Cardiac ventricle fibroblast (primary cell): ENCODE results near the gene UFL1. TPM values are rescaled to one million over a fixed set of nuclear protein-coding genes. Genes with fewer than 3 reads are reported as not detected.

Source experiments
- total RNA-seq: library from RNA; depleted of rRNA; stranded (reverse); fragments of >200 nt; gene quantifications from 2 replicates; pipeline ENCODE4 v1.2.3, GENCODE V29; 2015

The UFL1 gene
- 19.4 and 23.0 TPM in 2 replicates for total RNA-seq

DNA sequence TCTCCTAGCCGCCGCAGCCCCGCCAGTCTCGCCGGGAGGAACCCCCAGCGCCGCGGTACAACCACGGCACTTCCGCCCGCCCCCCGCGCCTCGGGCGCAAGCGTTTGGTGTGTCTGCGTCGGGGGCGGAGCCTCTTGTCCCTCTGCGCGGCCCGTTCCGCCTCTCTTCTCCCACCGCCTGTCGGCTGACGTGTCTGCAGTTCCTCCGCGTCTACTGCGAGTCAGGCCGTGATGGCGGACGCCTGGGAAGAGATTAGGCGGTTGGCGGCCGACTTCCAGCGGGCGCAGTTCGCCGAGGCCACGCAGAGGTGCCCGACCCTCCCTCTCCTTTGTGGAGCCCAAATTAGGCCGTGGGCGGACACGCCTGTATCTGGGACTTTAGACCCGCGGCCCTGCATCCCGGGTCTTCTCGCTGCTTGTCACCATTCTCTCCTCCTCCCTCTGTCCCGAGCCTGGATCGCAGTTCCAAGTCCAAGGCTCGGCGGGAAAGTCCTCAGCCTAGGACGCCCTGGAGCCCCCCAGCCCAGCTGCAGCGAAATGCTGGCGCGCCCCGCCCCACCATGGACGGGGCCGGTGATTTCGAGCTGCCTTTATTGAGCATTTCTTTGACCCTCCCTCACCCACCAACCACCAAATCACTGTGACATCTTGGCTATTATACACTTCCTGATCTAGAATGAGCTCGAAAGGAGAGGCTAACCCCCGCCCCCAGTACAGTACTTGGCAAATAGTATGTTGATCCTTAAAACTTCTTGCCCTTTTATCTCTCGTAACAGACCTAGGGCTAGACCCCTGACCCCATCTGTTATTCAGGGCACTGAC is at the start of gene UFL1:
UFL1 (plus strand) TSS at position 163 of the 821 bp plus-strand sequence; CDS start at position 231, 68 bp downstream.

GRCh38 chr6:96562886-96563285 is 41.3 kb downstream of the UFL1 start, which contains the start of gene FHL5:
FHL5 (plus strand) TSS chr6:96563128; CDS start chr6:96603614, 40,486 bp downstream.

Other genes starting within 250 kb of the UFL1 start
- 0.06 and 0.20 TPM in 2 replicates for gene FHL5, start 41.3 kb downstream of the UFL1 start, total RNA-seq